IMR-90 (cell line): ENCODE data around the gene BRF1. TPM values are rescaled to one million over a fixed set of nuclear protein-coding genes. Genes with fewer than 3 reads are reported as not detected.

Experiments
- ATAC-seq: fragments of 200-7000 bp; cut with Tn5 transposase; 2 replicates; pipeline ENCODE4 v1.9.1; 2020; ENCODE audit warnings: low read depth, mild to moderate bottlenecking, moderate library complexity
- BruUV-seq: library from RNA; stranded (reverse); fragments of 400-500 nt; replicated peaks from 2 replicates; lab custom pipeline; 2021; lab: Mats Ljungman, UMichigan
- CTCF ChIA-PET: fragments of 300-600 bp; formaldehyde crosslinking; extraction: SDS; loops from one replicate; lab custom pipeline; 2021; ENCODE audit warnings: antibody characterized with exemption; lab: Yijun Ruan, JAX
- POLR2A ChIA-PET: fragments of 300-600 bp; sonication (Branson Sonifier 250); formaldehyde crosslinking; loops from one replicate; lab custom pipeline; 2022; ENCODE audit warnings: antibody characterized with exemption; ENCODE audit not compliant: unreplicated experiment; lab: Charles Lee
- DNase-seq: peaks from one replicate; pipeline ENCODE4 v3.0.0; 2013
- H2AFZ ChIP-seq: replicated peaks from 2 replicates; pipeline ENCODE3; 2013; ENCODE audit warnings: low read length, mild to moderate bottlenecking; ENCODE audit not compliant: poor library complexity
- H2AK5ac ChIP-seq: 2 replicates; pipeline ENCODE4 v1.6.1; 2013; ENCODE audit warnings: low read depth, low read length, inconsistent platforms
- H2AK9ac ChIP-seq: replicated peaks from 2 replicates; pipeline ENCODE3; 2013; ENCODE audit warnings: mild to moderate bottlenecking, low read depth, low read length, moderate library complexity; ENCODE audit not compliant: poor library complexity
- H2BK120ac ChIP-seq: 2 replicates; pipeline ENCODE4 v1.6.1; 2013; ENCODE audit warnings: low read depth, low read length, inconsistent platforms
- H2BK15ac ChIP-seq: 3 replicates; pipeline ENCODE4 v1.6.1; 2013; ENCODE audit warnings: low read depth, low read length, inconsistent platforms
- H2BK20ac ChIP-seq: 2 replicates; pipeline ENCODE4 v1.6.1; 2013; ENCODE audit warnings: low read depth, mild to moderate bottlenecking, inconsistent platforms, low read length, moderate library complexity
- H2BK5ac ChIP-seq: 2 replicates; pipeline ENCODE4 v1.6.1; 2013; ENCODE audit warnings: mild to moderate bottlenecking, low read depth, low read length, inconsistent platforms; ENCODE audit not compliant: poor library complexity, severe bottlenecking
- H3K14ac ChIP-seq: replicated peaks from 2 replicates; pipeline ENCODE4 v1.6.1; 2013; ENCODE audit warnings: low read depth, low read length, inconsistent platforms
- H3K18ac ChIP-seq: 2 replicates; pipeline ENCODE4 v1.6.1; 2013; ENCODE audit warnings: low read depth, low read length, control low read depth
- H3K23ac ChIP-seq: 2 replicates; pipeline ENCODE4 v1.6.1; 2013; ENCODE audit warnings: low read depth, low read length, inconsistent platforms
- H3K27ac ChIP-seq: 2 replicates; pipeline ENCODE4 v1.5.1; 2013; ENCODE audit warnings: mild to moderate bottlenecking, control low read depth, low read length; ENCODE audit not compliant: insufficient read depth
- H3K27me3 ChIP-seq: 2 replicates; pipeline ENCODE4 v1.6.1; 2013; ENCODE audit warnings: low read length; ENCODE audit not compliant: control insufficient read depth, insufficient read depth
- H3K36me3 ChIP-seq: 2 replicates; pipeline ENCODE4 v1.6.1; 2013; ENCODE audit warnings: low read length, mixed read lengths; ENCODE audit not compliant: control insufficient read depth, insufficient read depth
- H3K4ac ChIP-seq: 2 replicates; pipeline ENCODE4 v1.6.1; 2013; ENCODE audit warnings: low read depth, low read length, inconsistent platforms
- H3K4me1 ChIP-seq: 2 replicates; pipeline ENCODE4 v1.6.1; 2013; ENCODE audit warnings: low read length, mixed read lengths; ENCODE audit not compliant: control insufficient read depth, insufficient read depth
- H3K4me2 ChIP-seq: 2 replicates; pipeline ENCODE4 v1.6.1; 2013; ENCODE audit warnings: low read depth, mild to moderate bottlenecking, control low read depth, low read length, moderate library complexity
- H3K4me3 ChIP-seq: 2 replicates; pipeline ENCODE4 v1.5.1; 2013; ENCODE audit warnings: low read depth, mild to moderate bottlenecking, control low read depth, low read length, moderate library complexity; ENCODE audit not compliant: insufficient read depth
- H3K56ac ChIP-seq: 2 replicates; pipeline ENCODE4 v1.6.1; 2013; ENCODE audit warnings: low read length, inconsistent platforms; ENCODE audit not compliant: insufficient read depth; ENCODE audit errors: extremely low read depth
- H3K79me1 ChIP-seq, 2 experiments: 2 replicates each; pipeline ENCODE4 v1.6.1; 2013; ENCODE audit warnings: low read length in 2 of 2, inconsistent platforms in 1 of 2, low read depth in 1 of 2
- H3K9ac ChIP-seq: 2 replicates; pipeline ENCODE4 v1.6.1; 2013; ENCODE audit warnings: low read depth, low read length, control low read depth
- H3K9me1 ChIP-seq: 2 replicates; pipeline ENCODE4 v1.6.1; 2013; ENCODE audit warnings: low read length, inconsistent platforms; ENCODE audit not compliant: insufficient read depth
- H3K9me3 ChIP-seq: 2 replicates; pipeline ENCODE4 v1.6.1; 2013; ENCODE audit warnings: low read length; ENCODE audit not compliant: control insufficient read depth, insufficient read depth
- H4K20me1 ChIP-seq: 2 replicates; pipeline ENCODE4 v1.6.1; 2013; ENCODE audit warnings: low read length, inconsistent platforms; ENCODE audit not compliant: insufficient read depth
- H4K5ac ChIP-seq: 2 replicates; pipeline ENCODE4 v1.6.1; 2013; ENCODE audit warnings: mild to moderate bottlenecking, low read depth, low read length, control low read depth
- H4K8ac ChIP-seq, 2 experiments: 2 replicates each; pipeline ENCODE4 v1.6.1; 2013; ENCODE audit warnings: low read depth in 2 of 2, low read length in 2 of 2, control low read depth in 1 of 2, inconsistent platforms in 1 of 2
- H4K91ac ChIP-seq: 2 replicates; pipeline ENCODE4 v1.6.1; 2013; ENCODE audit warnings: low read depth, low read length, inconsistent platforms; ENCODE audit not compliant: insufficient read depth
- BHLHE40 ChIP-seq: fragments of 150-350 bp; IDR thresholded peaks from 2 replicates; pipeline ENCODE4 v1.6.1; 2016; ENCODE audit warnings: mild to moderate bottlenecking, low read depth, low read length
- CHD1 ChIP-seq: IDR thresholded peaks from 2 replicates; pipeline ENCODE4 v1.6.1; 2012; ENCODE audit warnings: low read depth, low read length, improper control_type of control experiment
- CTCF ChIP-seq: conservative IDR thresholded peaks from 2 replicates; pipeline ENCODE4 v1.5.1; 2012; ENCODE audit warnings: mild to moderate bottlenecking, low read depth, low read length, improper control_type of control experiment
- MAFK ChIP-seq: IDR thresholded peaks from 2 replicates; pipeline ENCODE4 v1.6.1; 2012; ENCODE audit warnings: low read depth, low read length, improper control_type of control experiment
- MAZ ChIP-seq: IDR thresholded peaks from 2 replicates; pipeline ENCODE4 v1.6.1; 2012; ENCODE audit warnings: low read depth, mild to moderate bottlenecking, low read length, improper control_type of control experiment, moderate library complexity, borderline replicate concordance
- MXI1 ChIP-seq: IDR thresholded peaks from 2 replicates; pipeline ENCODE4 v1.6.1; 2012; ENCODE audit warnings: low read depth, mild to moderate bottlenecking, low read length, moderate library complexity, borderline replicate concordance
- NFE2L2 ChIP-seq: fragments of 150-350 bp; IDR thresholded peaks from 2 replicates; pipeline ENCODE4 v1.6.1; 2016; ENCODE audit warnings: low read depth, mild to moderate bottlenecking, low read length
- RCOR1 ChIP-seq: IDR thresholded peaks from 2 replicates; pipeline ENCODE4 v1.6.1; 2012; ENCODE audit warnings: mild to moderate bottlenecking, low read length, improper control_type of control experiment; ENCODE audit not compliant: insufficient replicate concordance
- RFX5 ChIP-seq: IDR thresholded peaks from 2 replicates; pipeline ENCODE4 v1.8.0; 2012; ENCODE audit warnings: low read depth, mild to moderate bottlenecking, low read length, moderate library complexity
- SMC3 ChIP-seq: fragments of 150-350 bp; IDR thresholded peaks from 2 replicates; pipeline ENCODE4 v1.6.1; 2016; ENCODE audit warnings: low read depth, mild to moderate bottlenecking, antibody characterized with exemption, low read length, moderate library complexity
- WGBS, 2 experiments: methylation state at CpG; one replicate each; pipeline versions ENCODE4 v1.1.5 to v1.1.7; 2013; ENCODE audit warnings: missing lambda C conversion rate in 2 of 2; ENCODE audit not compliant: insufficient read length in 1 of 2; ENCODE audit errors: extremely low coverage in 2 of 2; 5-methylcytosine and 5-hydroxymethylcytosine counted together
- dilution Hi-C: fragments of 300-500 bp; cut with HindIII; formaldehyde crosslinking; loops from one replicate; pipeline ENCODE4 v1.14.3; 2018; ENCODE audit warnings: low sequenced_read_pairs; ENCODE audit not compliant: unreplicated experiment
- in situ Hi-C: fragments of 300-500 bp; cut with MboI; formaldehyde crosslinking; loops from 3 replicates; pipeline ENCODE4 v1.14.3; 2019; ENCODE audit warnings: low sequenced_read_pairs, inconsistent platforms, mixed read lengths
- intact Hi-C: fragments of 100-400 bp; cut with micrococcal nuclease; formaldehyde crosslinking; loops from 2 replicates; pipeline ENCODE4 v1.10.0; 2022
- polyA plus RNA-seq, 3 experiments: library from polyadenylated mRNA; depleted of rRNA; stranded (reverse); fragments of >200 nt; gene quantifications; 2 replicates each; pipeline ENCODE4 v1.2.3, GENCODE V29; 2012; ENCODE audit warnings: low replicate concordance in 1 of 3
- total RNA-seq: library from RNA; depleted of rRNA; stranded (reverse); fragments of >200 nt; gene quantifications from 2 replicates; pipeline ENCODE4 v1.2.3, GENCODE V29; 2012

BRF1 gene
- total and polyA plus RNA-seq, 2 of the 4 experiments (the other 2 are of a cell fraction): 12.4 to 16.7 TPM

GRCh38 chr14:105162669-105162979, 138.2 kb downstream of the BRF1 start:
- Histone ChIP-seq H3K9ac (no peak overlapping the region), H3K9me3 (no peaks in the 10 kb centered on the region), H4K8ac (no peak overlapping the region), H3K4me3 (no peak overlapping the region), H3K79me1 (no peaks in the 10 kb centered on the region), H3K4ac (no peak overlapping the region), H2BK5ac (no peak overlapping the region), H3K9me1 (no peaks in the 10 kb centered on the region), H3K4me2 (no peak overlapping the region), H2AK5ac (no peak overlapping the region), H3K18ac (no peak overlapping the region), H4K5ac (no peak overlapping the region), H2AFZ (peak overlapping the region; percentile 61), H3K56ac (no peak overlapping the region), H2AK9ac (no peak overlapping the region), H4K91ac (no peak overlapping the region), H3K27ac (no peak overlapping the region), H3K4me1 (peaks cover under 1% of the 10 kb centered on the region; the same call in 1 of the 2 replicates), H2BK120ac (no peak overlapping the region), H2BK20ac (no peak overlapping the region), H3K27me3 (peaks cover 17% of the 10 kb centered on the region), H3K36me3 (no peaks in the 10 kb centered on the region), H3K23ac (no peak overlapping the region), H4K20me1 (no peaks in the 10 kb centered on the region), H3K14ac (no peak overlapping the region), H2BK15ac (no peak overlapping the region)
- dilution Hi-C loops: no loop called here
- ChIA-PET CTCF (no interaction called here), POLR2A (no interaction called here)
- TF ChIP-seq BHLHE40 (no peak), CTCF (no peak), MAZ (no peak), RCOR1 (no peak), SMC3 (no peak), CHD1 (no peak), MAFK (no peak), MXI1 (no peak), RFX5 (no peak), NFE2L2 (no peak)
- DNase-seq: no peak
- WGBS, 2 experiments: no CpG with 5 or more reads among the region's 2 CpGs
- intact Hi-C loops: no loop called here
- ATAC-seq: no peak
- no TSS peak for BruUV-seq
- in situ Hi-C loops: no loop called here
